Activated CD4-positive, alpha-beta T cell treated with anti-CD3 and anti-CD28 coated beads for 36 hours (primary cell): ENCODE data around the gene CDH23. TPM values are rescaled to one million over a fixed set of nuclear protein-coding genes. Genes with fewer than 3 reads are reported as not detected.

Source experiments
- ATAC-seq: fragments of 200-7000 bp; cut with Tn5 transposase; one replicate; pipeline ENCODE4 v1.10.0; 2021; ENCODE audit warnings: mild to moderate bottlenecking, moderate library complexity
- CTCF ChIA-PET: fragments of 350-600 bp; sonication (Branson Sonifier 250); formaldehyde crosslinking; loops from one replicate; lab custom pipeline; 2021; ENCODE audit warnings: antibody characterized with exemption; lab: Charles Lee
- POLR2A ChIA-PET: fragments of 350-600 bp; sonication (Branson Sonifier 250); formaldehyde crosslinking; loops from one replicate; lab custom pipeline; 2021; ENCODE audit warnings: antibody characterized with exemption, inconsistent platforms; lab: Charles Lee
- DNase-seq: peaks from one replicate; pipeline ENCODE4 v3.0.0-alpha.2; 2020
- H3K27ac Mint-ChIP-seq: one replicate; pipeline ENCODE4 v1.8.0; 2021; ENCODE audit warnings: mixed read lengths
- H3K27me3 Mint-ChIP-seq: one replicate; pipeline ENCODE4 v1.8.0; 2021; ENCODE audit warnings: mixed read lengths
- H3K36me3 Mint-ChIP-seq: one replicate; pipeline ENCODE4 v1.8.0; 2021; ENCODE audit warnings: low read depth, mixed read lengths
- H3K4me1 Mint-ChIP-seq: one replicate; pipeline ENCODE4 v1.8.0; 2021; ENCODE audit warnings: mixed read lengths
- H3K4me3 Mint-ChIP-seq: one replicate; pipeline ENCODE4 v1.8.0; 2021; ENCODE audit warnings: mild to moderate bottlenecking, moderate library complexity, mixed read lengths
- H3K9me3 Mint-ChIP-seq: one replicate; pipeline ENCODE4 v1.8.0; 2021; ENCODE audit warnings: low read depth, mixed read lengths
- intact Hi-C, 2 experiments: fragments of 100-400 bp; cut with DNase I in 1 of 2; cut with micrococcal nuclease in 1 of 2; formaldehyde crosslinking; loops; one replicate each; pipeline versions ENCODE4 v1.14.2 to v1.15.1; 2022 to 2024; cut with DNase I, micrococcal nuclease
- total RNA-seq, 2 experiments: library from RNA; stranded (reverse); gene quantifications; one replicate each; pipeline ENCODE4 v1.2.3, GENCODE V29; 2021

The CDH23 gene
- total RNA-seq, 2 experiments from 2014 or later = 1.5 to 1.6 TPM

GRCh38 chr10:71704816-71705215, 308.1 kb downstream of the CDH23 start:
- no peak for ATAC-seq
- DNase-seq = no peak
- H3K36me3 Mint-ChIP-seq = no peaks in the 10 kb centered on the region
- H3K27me3 Mint-ChIP-seq = no peaks in the 10 kb centered on the region
- intact Hi-C loops = loop anchor here in 1 of 2 experiments (5.0 kb wide), 3 partner anchors 107 to 393 kb away; no protein-coding TSS in a partner anchor
- H3K27ac Mint-ChIP-seq = no peak overlapping the region
- CTCF ChIA-PET = interaction anchor here (0.7 to 4.9 kb wide), 7 partner anchors 7 to 283 kb away, joined by 3 to 63 read pairs (median 3); no protein-coding TSS in a partner anchor
- H3K4me1 Mint-ChIP-seq = peaks cover 13% of the 10 kb centered on the region
- POLR2A ChIA-PET = interaction anchor here (0.6 kb wide), 1 partner anchor 78 kb away, joined by 3 read pairs; no protein-coding TSS in a partner anchor
- H3K4me3 Mint-ChIP-seq = no peak overlapping the region
- no peaks in the 10 kb centered on the region for H3K9me3 Mint-ChIP-seq

- intact Hi-C loops = loop anchor here in 1 of 2 experiments (5.0 kb wide), 3 partner anchors 107 to 393 kb away; no protein-coding TSS in a partner anchor
- Mint-ChIP-seq H3K27me3 (no peaks in the 10 kb centered on the region), H3K4me1 (peaks cover 15% of the 10 kb centered on the region), H3K27ac (no peak overlapping the region), H3K4me3 (no peak overlapping the region), H3K9me3 (no peaks in the 10 kb centered on the region), H3K36me3 (no peaks in the 10 kb centered on the region)
- ChIA-PET CTCF (interaction anchor here (0.7 to 4.9 kb wide), 11 partner anchors 8 to 389 kb away, joined by 3 to 63 read pairs (median 3); partner anchors contain the start of gene VSIR), POLR2A (interaction anchor here (1.1 kb wide), 1 partner anchor 64 kb away, joined by 4 read pairs; no protein-coding TSS in a partner anchor)
- ATAC-seq (no peak), DNase-seq (no peak)
Observed at GRCh38 chr10:71705582-71705981, 308.9 kb downstream of the CDH23 start.

- ATAC-seq = no peak
- H3K27ac Mint-ChIP-seq = no peak overlapping the region
- H3K4me3 Mint-ChIP-seq = no peak overlapping the region
- H3K4me1 Mint-ChIP-seq = peaks cover 15% of the 10 kb centered on the region
- H3K9me3 Mint-ChIP-seq = no peaks in the 10 kb centered on the region
- POLR2A ChIA-PET = interaction anchor here (1.1 kb wide), 1 partner anchor 63 kb away, joined by 4 read pairs; no protein-coding TSS in a partner anchor
- intact Hi-C loops = loop anchor here in 1 of 2 experiments (5.0 kb wide), 3 partner anchors 106 to 394 kb away; no protein-coding TSS in a partner anchor
- H3K27me3 Mint-ChIP-seq = no peaks in the 10 kb centered on the region
- no peak for DNase-seq
- no peaks in the 10 kb centered on the region for H3K36me3 Mint-ChIP-seq
- CTCF ChIA-PET = interaction anchor here (0.7 to 4.9 kb wide), 13 partner anchors 9 to 390 kb away, joined by 3 to 63 read pairs (median 4); partner anchors contain the start of gene VSIR
Observed at GRCh38 chr10:71706216-71707121, 309.7 kb downstream of the CDH23 start.

- POLR2A ChIA-PET = interaction anchor here (0.7 kb wide), 1 partner anchor 102 kb away, joined by 3 read pairs; no protein-coding TSS in a partner anchor
- CTCF ChIA-PET = interaction anchor here (0.7 to 4.9 kb wide), 21 partner anchors 9 to 329 kb away, joined by 3 to 63 read pairs (median 4); partner anchors contain the start of gene VSIR
- intact Hi-C loops = loop anchor here in 1 of 2 experiments (5.0 kb wide), 3 partner anchors 105 to 395 kb away; no protein-coding TSS in a partner anchor
Observed at GRCh38 chr10:71707240-71707789, 310.6 kb downstream of the CDH23 start.

GRCh38 chr10:71708301-71708703, 311.6 kb downstream of the CDH23 start:
- no peaks in the 10 kb centered on the region for H3K9me3 Mint-ChIP-seq
- H3K36me3 Mint-ChIP-seq = no peaks in the 10 kb centered on the region
- CTCF ChIA-PET = interaction anchor here (0.5 to 4.9 kb wide), 45 partner anchors 9 to 772 kb away, joined by 3 to 63 read pairs (median 4); partner anchors contain the start of genes CDH23 and VSIR
- H3K27me3 Mint-ChIP-seq = no peaks in the 10 kb centered on the region
- POLR2A ChIA-PET = no interaction called here
- ATAC-seq (peak; percentile 77), DNase-seq (peak; percentile 83)
- intact Hi-C loops = loop anchor here (1.0 to 5.0 kb wide), 7 partner anchors 104 to 396 kb away; partner anchors contain the start of gene CDH23 (in 1 of the 2)
- no peak overlapping the region for H3K27ac Mint-ChIP-seq
- H3K4me3 Mint-ChIP-seq = no peak overlapping the region
- H3K4me1 Mint-ChIP-seq = peaks cover 30% of the 10 kb centered on the region

More at GRCh38 chr10:71707240-71707789, 310.6 kb downstream of the CDH23 start:
- H3K4me3 Mint-ChIP-seq = no peak overlapping the region
- H3K36me3 Mint-ChIP-seq = no peaks in the 10 kb centered on the region
- no peaks in the 10 kb centered on the region for H3K9me3 Mint-ChIP-seq
- ATAC-seq (no peak), DNase-seq (no peak)
- H3K27ac Mint-ChIP-seq = no peak overlapping the region
- peaks cover 20% of the 10 kb centered on the region for H3K4me1 Mint-ChIP-seq
- H3K27me3 Mint-ChIP-seq = no peaks in the 10 kb centered on the region

- H3K36me3 Mint-ChIP-seq = no peaks in the 10 kb centered on the region
- POLR2A ChIA-PET = no interaction called here
- H3K9me3 Mint-ChIP-seq = no peaks in the 10 kb centered on the region
- CTCF ChIA-PET = interaction anchor here (0.7 to 4.9 kb wide), 30 partner anchors 8 to 613 kb away, joined by 3 to 63 read pairs (median 6); partner anchors contain the start of gene VSIR
- H3K4me3 Mint-ChIP-seq = no peak overlapping the region
- DNase-seq (no peak), ATAC-seq (no peak)
- intact Hi-C loops = loop anchor here (1.0 to 5.0 kb wide), 7 partner anchors 103 to 397 kb away; partner anchors contain the start of gene CDH23 (in 1 of the 2)
- H3K27ac Mint-ChIP-seq = no peak overlapping the region
- peaks cover 38% of the 10 kb centered on the region for H3K4me1 Mint-ChIP-seq
- H3K27me3 Mint-ChIP-seq = no peaks in the 10 kb centered on the region
Observed at GRCh38 chr10:71708897-71709882, 312.5 kb downstream of the CDH23 start.

- ATAC-seq = no peak
- no peaks in the 10 kb centered on the region for H3K27me3 Mint-ChIP-seq
- H3K4me3 Mint-ChIP-seq = no peak overlapping the region
- intact Hi-C loops = loop anchor here in 1 of 2 experiments (5.0 kb wide), 1 partner anchor 102 kb away; no protein-coding TSS in a partner anchor
- peaks cover 50% of the 10 kb centered on the region for H3K4me1 Mint-ChIP-seq
- DNase-seq = no peak
- H3K9me3 Mint-ChIP-seq = no peaks in the 10 kb centered on the region
- no peaks in the 10 kb centered on the region for H3K36me3 Mint-ChIP-seq
- POLR2A ChIA-PET = no interaction called here
- no peak overlapping the region for H3K27ac Mint-ChIP-seq
- CTCF ChIA-PET = interaction anchor here (0.6 to 2.4 kb wide), 3 partner anchors 13 to 32 kb away, joined by 3 to 21 read pairs (median 3); no protein-coding TSS in a partner anchor
Observed at GRCh38 chr10:71710519-71710918, 313.8 kb downstream of the CDH23 start.

- no peaks in the 10 kb centered on the region for H3K27me3 Mint-ChIP-seq
- H3K27ac Mint-ChIP-seq = no peak overlapping the region
- H3K4me1 Mint-ChIP-seq = peaks cover 54% of the 10 kb centered on the region
- H3K9me3 Mint-ChIP-seq = no peaks in the 10 kb centered on the region
- DNase-seq = no peak
- ATAC-seq = no peak
- ChIA-PET POLR2A (interaction anchor here (0.6 kb wide), 1 partner anchor 407 kb away, joined by 3 read pairs; no protein-coding TSS in a partner anchor), CTCF (interaction anchor here (0.6 to 3.0 kb wide), 5 partner anchors 11 to 224 kb away, joined by 3 to 21 read pairs (median 4); partner anchors contain the start of gene VSIR)
- H3K36me3 Mint-ChIP-seq = no peaks in the 10 kb centered on the region
- no peak overlapping the region for H3K4me3 Mint-ChIP-seq
- intact Hi-C loops = loop anchor here in 1 of 2 experiments (5.0 kb wide), 1 partner anchor 101 kb away; no protein-coding TSS in a partner anchor
Observed at GRCh38 chr10:71711052-71711623, 314.4 kb downstream of the CDH23 start.

- POLR2A ChIA-PET = interaction anchor here (0.6 to 1.3 kb wide), 2 partner anchors 57 to 408 kb away, joined by 3 read pairs; no protein-coding TSS in a partner anchor
- ATAC-seq (no peak), DNase-seq (no peak)
- peaks cover 57% of the 10 kb centered on the region for H3K4me1 Mint-ChIP-seq
- H3K36me3 Mint-ChIP-seq = no peaks in the 10 kb centered on the region
- CTCF ChIA-PET = interaction anchor here (0.6 to 3.0 kb wide), 8 partner anchors 13 to 181 kb away, joined by 3 to 21 read pairs (median 3); partner anchors contain the start of gene VSIR
- peak overlapping the region; percentile 98 for H3K27ac Mint-ChIP-seq
- H3K9me3 Mint-ChIP-seq = no peaks in the 10 kb centered on the region
- H3K27me3 Mint-ChIP-seq = no peaks in the 10 kb centered on the region
- no peak overlapping the region for H3K4me3 Mint-ChIP-seq
- intact Hi-C loops = loop anchor here in 1 of 2 experiments (5.0 kb wide), 1 partner anchor 100 kb away; no protein-coding TSS in a partner anchor
Observed at GRCh38 chr10:71712170-71712569, 315.4 kb downstream of the CDH23 start.
